ENCODE measurements around the gene RNF215. TPM values are rescaled to one million over a fixed set of nuclear protein-coding genes. Genes with fewer than 3 reads are reported as not detected.

The RNF215 gene
- total RNA-seq, 1 donor from 2014 or later = 32.5 TPM

- Mint-ChIP-seq H3K4me3 (ENCODE audit: low read depth) (no peak overlapping the region), H3K4me1 (ENCODE audit: low read depth) (peaks cover 13% of the 10 kb centered on the region), H3K36me3 (ENCODE audit: insufficient read depth) (no peaks in the 10 kb centered on the region), H3K27me3 (peaks cover 30% of the 10 kb centered on the region), H3K9me3 (ENCODE audit: low read depth) (no peaks in the 10 kb centered on the region), H3K27ac (no peak overlapping the region)
- TF ChIP-seq CTCF (IDR thresholded peaks at IDR 0.05; ENCODE audit: unreplicated experiment) = no peak
- no peak for DNase-seq (ENCODE audit: low spot score, unreplicated experiment)
These were observed 6.7 kb upstream of the RNF215 start for GRCh38 chr22:30393885-30394284.

GRCh38 chr22:30393322-30393680 is 6.1 kb upstream of the RNF215 start:
- DNase-seq (ENCODE audit: low spot score, unreplicated experiment) = no peak
- Mint-ChIP-seq H3K27me3 (peaks cover 25% of the 10 kb centered on the region), H3K4me3 (ENCODE audit: low read depth) (no peak overlapping the region), H3K27ac (peak overlapping the region; percentile 37), H3K36me3 (ENCODE audit: insufficient read depth) (no peaks in the 10 kb centered on the region), H3K4me1 (ENCODE audit: low read depth) (peaks cover 10% of the 10 kb centered on the region), H3K9me3 (ENCODE audit: low read depth) (no peaks in the 10 kb centered on the region)
- no peak for TF ChIP-seq CTCF (IDR thresholded peaks at IDR 0.05; ENCODE audit: unreplicated experiment)

GRCh38 chr22:30392661-30393321 is 5.6 kb upstream of the RNF215 start:
- H3K4me3 Mint-ChIP-seq (ENCODE audit: low read depth) = no peak overlapping the region
- H3K27ac Mint-ChIP-seq = no peak overlapping the region
- TF ChIP-seq CTCF (IDR thresholded peaks at IDR 0.05; ENCODE audit: unreplicated experiment) = no peak
- DNase-seq (ENCODE audit: low spot score, unreplicated experiment) = no peak
- H3K9me3 Mint-ChIP-seq (ENCODE audit: low read depth) = no peaks in the 10 kb centered on the region
- no peaks in the 10 kb centered on the region for H3K36me3 Mint-ChIP-seq (ENCODE audit: insufficient read depth)
- peaks cover 4% of the 10 kb centered on the region for H3K4me1 Mint-ChIP-seq (ENCODE audit: low read depth)
- peaks cover 19% of the 10 kb centered on the region for H3K27me3 Mint-ChIP-seq

- Mint-ChIP-seq H3K27ac (peak overlapping the region; percentile 91), H3K4me3 (ENCODE audit: low read depth) (no peak overlapping the region), H3K9me3 (ENCODE audit: low read depth) (no peaks in the 10 kb centered on the region), H3K4me1 (ENCODE audit: low read depth) (peaks cover 11% of the 10 kb centered on the region), H3K27me3 (peaks cover 18% of the 10 kb centered on the region), H3K36me3 (ENCODE audit: insufficient read depth) (no peaks in the 10 kb centered on the region)
- peak; percentile 20 for DNase-seq (ENCODE audit: low spot score, unreplicated experiment)
- peak; percentile 71 for TF ChIP-seq CTCF (IDR thresholded peaks at IDR 0.05; ENCODE audit: unreplicated experiment)
These were observed 3.9 kb upstream of the RNF215 start for GRCh38 chr22:30390974-30391691.

- Mint-ChIP-seq H3K27me3 (peaks cover 5% of the 10 kb centered on the region), H3K27ac (peak overlapping the region; percentile 79), H3K4me3 (ENCODE audit: low read depth) (peak overlapping the region; percentile 77), H3K4me1 (ENCODE audit: low read depth) (peaks cover 10% of the 10 kb centered on the region), H3K9me3 (ENCODE audit: low read depth) (no peaks in the 10 kb centered on the region), H3K36me3 (ENCODE audit: insufficient read depth) (peaks cover 1% of the 10 kb centered on the region)
- no peak for DNase-seq (ENCODE audit: low spot score, unreplicated experiment)
- no peak for TF ChIP-seq CTCF (IDR thresholded peaks at IDR 0.05; ENCODE audit: unreplicated experiment)
These were observed 627 bp downstream of the RNF215 start for GRCh38 chr22:30386608-30386959.
